HCT116 (cell line): Measurements from ENCODE around the gene C12orf75. TPM values are rescaled to one million over a fixed set of nuclear protein-coding genes. Genes with fewer than 3 reads are reported as not detected.

Source experiments
- ATAC-seq: fragments of 200-7000 bp; cut with Tn5 transposase; 2 replicates; pipeline ENCODE4 v1.9.1; 2020; ENCODE audit warnings: mild to moderate bottlenecking, moderate library complexity
- BruUV-seq: library from RNA; stranded (reverse); fragments of 400-500 nt; replicated peaks from 2 replicates; lab custom pipeline; 2021; lab: Mats Ljungman, UMichigan
- CTCF ChIA-PET: fragments of 300-600 bp; sonication (Branson Sonifier 250); formaldehyde crosslinking; loops from one replicate; lab custom pipeline; 2021; ENCODE audit warnings: antibody characterized with exemption; lab: Charles Lee
- POLR2A ChIA-PET: fragments of 300-600, 350-600 bp; sonication (Branson Sonifier 250); formaldehyde crosslinking; loops from one replicate; lab custom pipeline; 2021; ENCODE audit warnings: antibody characterized with exemption; lab: Charles Lee
- RAD21 ChIA-PET, 2 experiments: fragments of 300-600 bp; sonication (Branson Sonifier 250); formaldehyde crosslinking; loops; one replicate each; lab custom pipeline; 2023; ENCODE audit warnings: low total read pairs in 2 of 2; ENCODE audit not compliant: uncharacterized antibody in 2 of 2, unreplicated experiment in 2 of 2, low non-redundant PET in 1 of 2; lab: Charles Lee
- DNase-seq: peaks from one replicate; pipeline ENCODE4 v3.0.0-alpha.2; 2010; ENCODE audit warnings: low read depth, low spot score
- H2AFZ ChIP-seq: fragments of 200-600 bp; shearing (Covaris generic), sonication (generic); 2 replicates; pipeline ENCODE4 v1.6.1; 2017; ENCODE audit warnings: low read depth, mixed run types, mixed read lengths, antibody characterized with exemption, low read length; ENCODE audit not compliant: poor library complexity, severe bottlenecking
- H3K27ac ChIP-seq: 2 replicates; pipeline ENCODE4 v1.5.1; 2012; ENCODE audit warnings: low read depth, low read length
- H3K27me3 ChIP-seq: fragments of 200-600 bp; sonication (generic); 2 replicates; pipeline ENCODE4 v1.6.1; 2016; ENCODE audit warnings: mixed run types, low read length, mixed read lengths; ENCODE audit not compliant: insufficient read depth
- H3K36me3 ChIP-seq, 2 experiments: fragments of 200-500 bp in 1 of 2; fragments of 200-600 bp in 1 of 2; sonication (Bioruptor generic) in 1 of 2; sonication (generic) in 1 of 2; 2 replicates each; pipeline versions ENCODE4 v1.5.1 to v1.6.1; 2014 to 2016; ENCODE audit warnings: low read length in 2 of 2, inconsistent platforms in 1 of 2, mixed read lengths in 1 of 2, mixed run types in 1 of 2; ENCODE audit not compliant: insufficient read depth in 2 of 2, control insufficient read depth in 1 of 2
- H3K4me1 ChIP-seq, 2 experiments: fragments of 200-600 bp in 1 of 2; sonication (generic) in 1 of 2; 2 replicates each; pipeline versions ENCODE4 v1.5.1 to v1.6.1; 2012 to 2017; ENCODE audit warnings: low read length in 2 of 2, inconsistent platforms in 1 of 2, mild to moderate bottlenecking in 1 of 2, mixed read lengths in 1 of 2, mixed run types in 1 of 2, moderate library complexity in 1 of 2; ENCODE audit not compliant: insufficient read depth in 2 of 2, control insufficient read depth in 1 of 2
- H3K4me2 ChIP-seq: fragments of 200-600 bp; sonication (generic); 2 replicates; pipeline ENCODE4 v1.6.1; 2017; ENCODE audit warnings: mixed run types, low read length, mixed read lengths
- H3K4me3 ChIP-seq, 2 experiments: fragments of 200-600 bp in 1 of 2; sonication (generic) in 1 of 2; replicated peaks in 1 of 2; 2 replicates each; pipeline ENCODE4 v1.5.1; 2011 to 2016; ENCODE audit warnings: low read length in 2 of 2, control low read depth in 1 of 2, low read depth in 1 of 2, mild to moderate bottlenecking in 1 of 2, mixed read lengths in 1 of 2, mixed run types in 1 of 2
- H3K79me2 ChIP-seq: fragments of 200-600 bp; sonication (generic); 2 replicates; pipeline ENCODE4 v1.6.1; 2017; ENCODE audit warnings: mild to moderate bottlenecking, mixed run types, low read length, moderate library complexity, mixed read lengths; ENCODE audit not compliant: insufficient read depth
- H3K9ac ChIP-seq: fragments of 200-600 bp; sonication (generic); 2 replicates; pipeline ENCODE4 v1.6.1; 2016; ENCODE audit warnings: low read length, mixed read lengths
- H3K9me2 ChIP-seq: fragments of 200-600 bp; sonication (generic), shearing (Covaris generic); 2 replicates; pipeline ENCODE4 v1.6.1; 2017; ENCODE audit warnings: mixed run types, mild to moderate bottlenecking, moderate library complexity; ENCODE audit not compliant: insufficient read depth
- H3K9me3 ChIP-seq, 2 experiments: fragments of 200-500 bp in 1 of 2; fragments of 200-600 bp in 1 of 2; sonication (Bioruptor generic) in 1 of 2; sonication (generic) in 1 of 2; 2 replicates each; pipeline ENCODE4 v1.6.1; 2014 to 2017; ENCODE audit warnings: low read length in 2 of 2, mixed read lengths in 2 of 2, inconsistent platforms in 1 of 2, low read depth in 1 of 2, mild to moderate bottlenecking in 1 of 2, mixed run types in 1 of 2, moderate library complexity in 1 of 2; ENCODE audit not compliant: control insufficient read depth in 1 of 2, insufficient read depth in 1 of 2
- H4K20me1 ChIP-seq: fragments of 200-600 bp; sonication (generic), shearing (Covaris generic); 2 replicates; pipeline ENCODE4 v1.6.1; 2017; ENCODE audit warnings: mixed run types, mild to moderate bottlenecking, moderate library complexity; ENCODE audit not compliant: insufficient read depth
- ATF3 ChIP-seq: IDR thresholded peaks from 2 replicates; pipeline ENCODE4 v1.6.1; 2012
- CBX3 ChIP-seq: IDR thresholded peaks from 2 replicates; pipeline ENCODE4 v1.6.1; 2012; ENCODE audit warnings: low read depth
- CTCF ChIP-seq, 3 experiments: fragments of 200-600 bp in 1 of 3; sonication (generic) in 1 of 3; IDR thresholded peaks in 2 of 3; conservative IDR thresholded peaks in 1 of 3; 2 replicates each; pipeline ENCODE4 v1.5.1; 2012 to 2017; ENCODE audit warnings: low read depth in 2 of 3, low read length in 2 of 3, antibody characterized with exemption in 1 of 3, borderline replicate concordance in 1 of 3, control low read depth in 1 of 3, mild to moderate bottlenecking in 1 of 3, mixed read lengths in 1 of 3, mixed run types in 1 of 3, moderate library complexity in 1 of 3; ENCODE audit not compliant: insufficient read depth in 1 of 3
- ELF1 ChIP-seq: IDR thresholded peaks from 2 replicates; pipeline ENCODE4 v1.6.1; 2012; ENCODE audit warnings: low read depth, borderline replicate concordance
- EZH2 ChIP-seq: fragments of 200-600 bp; sonication (generic); IDR thresholded peaks from 2 replicates; pipeline ENCODE4 v1.6.1; 2017; ENCODE audit warnings: antibody characterized with exemption, mixed run types
- FOSL1 ChIP-seq: IDR thresholded peaks from 2 replicates; pipeline ENCODE4 v1.6.1; 2012; ENCODE audit warnings: low read depth
- JUND ChIP-seq: IDR thresholded peaks from 2 replicates; pipeline ENCODE4 v1.6.1; 2012
- POLR2AphosphoS5 ChIP-seq: IDR thresholded peaks from 2 replicates; pipeline ENCODE4 v1.6.1; 2011; ENCODE audit warnings: mild to moderate bottlenecking, low read depth, low read length, moderate library complexity
- SIN3A ChIP-seq: IDR thresholded peaks from 2 replicates; pipeline ENCODE4 v1.6.1; 2012; ENCODE audit warnings: low read depth
- SP1 ChIP-seq: IDR thresholded peaks from 2 replicates; pipeline ENCODE4 v1.6.1; 2012; ENCODE audit warnings: low read depth
- SRF ChIP-seq: IDR thresholded peaks from 2 replicates; pipeline ENCODE4 v1.6.1; 2012; ENCODE audit warnings: low read depth
- ZFX ChIP-seq: fragments of 450-650 bp; IDR thresholded peaks from 2 replicates; pipeline ENCODE4 v1.6.1; 2017
- ZNF274 ChIP-seq: fragments of 200-500 bp; sonication (Bioruptor generic); IDR thresholded peaks from 2 replicates; pipeline ENCODE4 v1.6.1; 2014; ENCODE audit warnings: mild to moderate bottlenecking, low read depth, low read length, inconsistent platforms
- intact Hi-C: fragments of 100-400 bp; cut with micrococcal nuclease; formaldehyde crosslinking; loops from 2 replicates; pipeline ENCODE4 v1.10.0; 2022
- total RNA-seq: library from RNA; stranded (reverse); gene quantifications from one replicate; pipeline ENCODE4 v1.2.1, GENCODE V29; 2021; ENCODE audit not compliant: unreplicated experiment

The C12orf75 gene
- total RNA-seq, 1 experiment from 2014 or later = 81.0 TPM

GRCh38 chr12:105334582-105334981 is 4.1 kb downstream of the C12orf75 start:
- ATAC-seq = no peak
- intact Hi-C loops = no loop called here
- H3K4me3 ChIP-seq = no peak overlapping the region
- H3K9me2 ChIP-seq = no peaks in the 10 kb centered on the region; the same call in 1 of the 2 replicates
- POLR2A ChIA-PET = no interaction called here
- no TSS peak for BruUV-seq
- TF ChIP-seq EZH2 = no peak
- TF ChIP-seq FOSL1 = no peak
- TF ChIP-seq ZFX = no peak
- TF ChIP-seq CTCF (IDR thresholded peaks at IDR 0.05 in 2 of 3, conservative IDR thresholded peaks at IDR 0.05 in 1 of 3; ENCODE audit: borderline replicate concordance in 1 of 3, insufficient read depth in 1 of 3, low read depth in 2 of 3, low read length in 2 of 3) = no peak
- no peak for TF ChIP-seq JUND
- no peak for TF ChIP-seq CBX3
- TF ChIP-seq SRF = no peak
- TF ChIP-seq SP1 = no peak
- TF ChIP-seq ELF1 = no peak
- no peak for TF ChIP-seq SIN3A
- TF ChIP-seq POLR2AphosphoS5 = no peak
- TF ChIP-seq ATF3 = no peak
- TF ChIP-seq ZNF274 = no peak
- H4K20me1 ChIP-seq = no peaks in the 10 kb centered on the region
- H3K79me2 ChIP-seq = peaks cover 60% of the 10 kb centered on the region
- no peak for DNase-seq
- H3K9me3 ChIP-seq = no peaks in the 10 kb centered on the region
- H3K27ac ChIP-seq = no peak overlapping the region
- CTCF ChIA-PET = no interaction called here
- peaks cover 14 to 25% of the 10 kb centered on the region in 2 experiments for H3K4me1 ChIP-seq
- RAD21 ChIA-PET = interaction anchor here in 1 of 2 experiments (0.6 kb wide), 1 partner anchor 23 kb away, joined by 3 read pairs; no protein-coding TSS in a partner anchor
- H3K4me2 ChIP-seq = no peak overlapping the region
- no peaks in the 10 kb centered on the region for H3K36me3 ChIP-seq
- no peaks in the 10 kb centered on the region for H3K27me3 ChIP-seq
- no peak overlapping the region for H3K9ac ChIP-seq
- H2AFZ ChIP-seq = no peak overlapping the region
